Medulla oblongata (tissue), 1 donor: Measurements from ENCODE around the gene LAMP1.
"Not testable (repeated sequence)": the region's sequence is repeated elsewhere in the genome, so short reads cannot be mapped to it uniquely, and the experiment has no call there.

Experiments
- DNase-seq: peaks from one replicate; pipeline ENCODE4 v3.0.0-alpha.2; 2015; ENCODE audit errors: extremely low spot score

LAMP1 gene

GRCh38 chr13:113296823-113297369 lies at the start of gene LAMP1:
TSS of gene LAMP1 (plus strand) at chr13:113297239. CDS start at chr13:113297435, 196 bp downstream.
- peak; percentile 95 for DNase-seq

- DNase-seq: no peak
Measured at GRCh38 chr13:113252516-113253095, 44.4 kb upstream of the LAMP1 start.

- not testable (repeated sequence) for DNase-seq
Measured at GRCh38 chr13:113257908-113258307, 39.1 kb upstream of the LAMP1 start.

- peak; percentile 60 for DNase-seq
Measured at GRCh38 chr13:113258321-113259054, 38.6 kb upstream of the LAMP1 start.

- DNase-seq: no peak
Measured at GRCh38 chr13:113260996-113261395, 36.0 kb upstream of the LAMP1 start.

GRCh38 chr13:113263016-113263415 lies 34.0 kb upstream of the LAMP1 start:
- DNase-seq: not testable (repeated sequence)

GRCh38 chr13:113267642-113268405 lies 29.2 kb upstream of the LAMP1 start:
- no peak for DNase-seq

- DNase-seq: no peak
Measured at GRCh38 chr13:113272031-113272430, 25.0 kb upstream of the LAMP1 start.

- DNase-seq: no peak
Measured at GRCh38 chr13:113272701-113273181, 24.3 kb upstream of the LAMP1 start.

GRCh38 chr13:113273321-113273720 lies 23.7 kb upstream of the LAMP1 start:
- no peak for DNase-seq

GRCh38 chr13:113273851-113274590 lies 23.0 kb upstream of the LAMP1 start:
- DNase-seq: no peak

- DNase-seq: no peak
Measured at GRCh38 chr13:113274721-113275120, 22.3 kb upstream of the LAMP1 start.

- DNase-seq: no peak
Measured at GRCh38 chr13:113275387-113275786, 21.7 kb upstream of the LAMP1 start.

GRCh38 chr13:113280126-113280525 lies 16.9 kb upstream of the LAMP1 start:
- DNase-seq: no peak

GRCh38 chr13:113283904-113284303 lies 13.1 kb upstream of the LAMP1 start:
- no peak for DNase-seq

- no peak for DNase-seq
Measured at GRCh38 chr13:113288880-113289279, 8.2 kb upstream of the LAMP1 start.

- DNase-seq: no peak
Measured at GRCh38 chr13:113291129-113291528, 5.9 kb upstream of the LAMP1 start.

- DNase-seq: peak; percentile 16
Measured at GRCh38 chr13:113292021-113292862, 4.8 kb upstream of the LAMP1 start.

- no peak for DNase-seq
Measured at GRCh38 chr13:113293686-113294085, 3.4 kb upstream of the LAMP1 start.

GRCh38 chr13:113295776-113296175 lies 1.3 kb upstream of the LAMP1 start:
- DNase-seq: no peak
